Fibroblast of the conjunctiva (primary cell): ENCODE measurements around the gene RBM41.
A peak's percentile ranks its signal among the peaks of the same experiment; 100 is the strongest.

Experiments
- DNase-seq: peaks from one replicate; pipeline ENCODE4 v3.0.0-alpha.2; 2010; ENCODE audit warnings: low read depth

RBM41 gene

DNA sequence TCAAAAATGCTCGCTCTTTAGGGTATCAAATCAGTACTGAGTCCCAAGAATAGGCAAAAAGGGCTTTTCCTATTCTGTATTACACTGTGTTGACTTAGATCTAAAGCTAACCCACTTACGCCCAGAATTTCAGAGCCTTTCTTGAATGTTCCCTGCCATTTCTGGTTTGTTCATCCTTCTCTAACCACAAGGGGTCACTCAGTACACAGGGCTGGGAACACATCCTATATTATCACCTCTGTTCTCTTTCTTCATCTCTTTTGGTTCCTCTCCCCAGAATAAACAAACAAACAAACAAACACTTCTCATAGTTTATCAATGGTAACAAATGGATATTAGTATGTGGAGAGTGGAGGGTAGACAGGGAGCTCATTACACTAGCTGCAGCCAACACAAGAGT, 93.1 kb downstream of the RBM41 start:
- DNase-seq, result peak; percentile 1

DNA sequence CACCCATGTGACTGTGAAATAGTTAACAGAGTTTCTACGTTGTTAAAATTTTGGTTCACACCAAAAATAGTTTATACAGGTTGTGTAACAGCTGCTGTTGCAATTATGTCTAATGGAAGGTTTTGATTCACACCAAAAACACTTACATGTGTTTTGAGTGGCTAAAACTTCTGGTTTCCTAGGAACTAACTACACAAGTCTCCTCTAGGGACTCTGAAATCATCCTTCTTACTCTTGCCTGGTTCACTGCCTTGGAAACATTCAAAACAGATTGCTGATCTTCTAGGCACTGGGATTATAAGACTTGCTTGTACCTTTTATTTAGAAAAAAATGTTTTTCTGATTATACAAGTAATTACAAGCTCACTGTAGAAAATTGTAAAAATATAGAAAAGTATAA, 103.7 kb downstream of the RBM41 start:
- peak; percentile 13 for DNase-seq
